Fibroblast of lung (primary cell): ENCODE measurements around the gene GJB4. TPM values are rescaled to one million over a fixed set of nuclear protein-coding genes. Genes with fewer than 3 reads are reported as not detected.
A peak's percentile ranks its signal among the peaks of the same experiment; 100 is the strongest.
"Not testable (repeated sequence)": the region's sequence is repeated elsewhere in the genome, so short reads cannot be mapped to it uniquely, and the experiment has no call there.

Experiments used
- DNase-seq, 2 donors: peaks; one replicate each; pipeline versions ENCODE4 v3.0.0 to v3.0.0-alpha.2; 2010; ENCODE audit warnings: low read depth in 2 of 2
- H2AFZ ChIP-seq: 2 replicates; pipeline ENCODE4 v1.5.1; 2012; ENCODE audit warnings: low read length, control low read depth, inconsistent platforms
- H3K27ac ChIP-seq: 2 replicates; pipeline ENCODE4 v1.5.1; 2011; ENCODE audit warnings: low read length, control low read depth; ENCODE audit not compliant: insufficient read depth
- H3K27me3 ChIP-seq: 2 replicates; pipeline ENCODE4 v1.5.1; 2011; ENCODE audit warnings: mild to moderate bottlenecking, low read length; ENCODE audit not compliant: control insufficient read depth, insufficient read depth
- H3K36me3 ChIP-seq: 2 replicates; pipeline ENCODE4 v1.5.1; 2011; ENCODE audit warnings: low read length; ENCODE audit not compliant: control insufficient read depth, insufficient read depth
- H3K4me1 ChIP-seq: 2 replicates; pipeline ENCODE4 v1.5.1; 2011; ENCODE audit warnings: low read length; ENCODE audit not compliant: control insufficient read depth, insufficient read depth; ENCODE audit errors: extremely low read depth
- H3K4me2 ChIP-seq: 2 replicates; pipeline ENCODE4 v1.5.1; 2011; ENCODE audit warnings: low read length, control low read depth; ENCODE audit not compliant: insufficient read depth; ENCODE audit errors: extremely low read depth
- H3K4me3 ChIP-seq, 4 experiments: fragments of 200-600 bp in 1 of 4; sonication (generic) in 1 of 4; replicated peaks in 1 of 4; 2 replicates each; pipeline ENCODE4 v1.5.1; 2011 to 2016; ENCODE audit warnings: low read length in 4 of 4, low read depth in 3 of 4, mild to moderate bottlenecking in 3 of 4, control low read depth in 2 of 4, inconsistent platforms in 1 of 4, mixed read lengths in 1 of 4; ENCODE audit not compliant: insufficient read depth in 1 of 4; ENCODE audit errors: control extremely low read depth in 1 of 4
- H3K79me2 ChIP-seq: 2 replicates; pipeline ENCODE4 v1.5.1; 2012; ENCODE audit warnings: mild to moderate bottlenecking, low read length, inconsistent platforms; ENCODE audit not compliant: control insufficient read depth, insufficient read depth
- H3K9ac ChIP-seq: 2 replicates; pipeline ENCODE4 v1.5.1; 2011; ENCODE audit warnings: mild to moderate bottlenecking, low read length, control low read depth; ENCODE audit not compliant: insufficient read depth
- H3K9me3 ChIP-seq: 2 replicates; pipeline ENCODE4 v1.5.1; 2012; ENCODE audit warnings: low read depth, low read length; ENCODE audit not compliant: control insufficient read depth, insufficient read depth
- H4K20me1 ChIP-seq: 2 replicates; pipeline ENCODE4 v1.5.1; 2011; ENCODE audit warnings: low read length; ENCODE audit not compliant: control insufficient read depth, insufficient read depth; ENCODE audit errors: extremely low read depth
- EZH2 ChIP-seq: IDR thresholded peaks from 2 replicates; pipeline ENCODE4 v1.5.1; 2012; ENCODE audit warnings: low read length, control low read depth, mild to moderate bottlenecking; ENCODE audit errors: missing control alignments
- polyA plus RNA-seq, 2 donors: library from polyadenylated mRNA; depleted of rRNA in 1 of 2; stranded (reverse) in 1 of 2; unstranded in 1 of 2; fragments of >200 nt; gene quantifications; 2 replicates each; pipeline ENCODE4 v1.2.1, GENCODE V29; 2011 to 2012; ENCODE audit warnings: missing spikeins in 1 of 2
- total RNA-seq: library from RNA; depleted of rRNA; stranded (reverse); fragments of >200 nt; gene quantifications from 2 replicates; pipeline ENCODE4 v1.2.1, GENCODE V29; 2014
- TF ChIP-seq, protein P1 (sequence below), 2 donors: IDR thresholded peaks in 1 of 2; conservative IDR thresholded peaks in 1 of 2; 1 replicate in 1 of 2; 2 replicates in 1 of 2; pipeline ENCODE4 v1.5.1; 2011 to 2012; ENCODE audit warnings: low read length in 2 of 2, control low read depth in 1 of 2, inconsistent platforms in 1 of 2, low read depth in 1 of 2, mild to moderate bottlenecking in 1 of 2

GJB4 gene
- total and polyA plus RNA-seq, 2 donors (not counting 1 experiment from before 2014, with no cell fraction given) = not detected

DNA sequence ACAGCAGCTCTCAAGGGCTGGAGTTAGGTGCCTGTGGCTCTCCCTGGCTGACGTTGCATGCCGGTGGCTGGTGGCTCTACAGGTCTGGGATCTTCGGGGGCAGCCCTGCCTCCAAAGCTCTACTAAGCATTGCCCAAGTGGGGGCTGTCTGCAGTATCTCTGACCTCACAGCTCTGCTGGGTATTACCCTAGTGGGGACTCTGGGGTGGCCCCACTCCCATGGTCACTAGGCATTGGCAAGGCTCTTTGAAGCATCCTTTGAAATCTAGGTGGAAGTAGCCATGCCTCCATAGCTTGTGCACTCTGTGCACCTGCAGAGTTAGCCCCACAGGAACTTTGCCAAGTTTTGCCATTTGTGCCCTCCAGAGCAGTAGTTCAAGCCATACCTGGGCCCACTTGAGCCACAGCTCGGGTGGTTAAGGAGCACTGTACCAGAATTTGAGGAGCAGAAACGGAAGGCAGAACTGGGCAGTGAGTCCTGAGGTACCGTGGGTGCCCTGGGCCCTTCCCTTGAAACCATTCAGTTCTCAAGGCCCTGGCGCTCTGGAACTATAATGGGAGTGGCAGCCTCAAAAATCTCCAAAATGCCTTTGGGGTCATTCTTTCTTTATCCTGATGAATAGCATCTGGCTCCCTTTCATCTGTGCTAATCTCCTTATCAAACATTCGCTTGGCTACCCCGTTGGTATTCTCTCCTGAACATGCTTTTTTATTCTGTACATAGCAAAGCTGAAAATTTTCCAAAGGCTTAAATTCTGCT is 48.7 kb downstream of the GJB4 start:
- Histone ChIP-seq H3K9ac (no peak overlapping the region), H3K4me1 (no peaks in the 10 kb centered on the region), H2AFZ (no peak overlapping the region), H3K27me3 (no peaks in the 10 kb centered on the region), H3K79me2 (no peaks in the 10 kb centered on the region), H3K36me3 (no peaks in the 10 kb centered on the region), H3K27ac (no peak overlapping the region), H3K4me3 (no peak overlapping the region), H3K9me3 (no peaks in the 10 kb centered on the region), H4K20me1 (no peaks in the 10 kb centered on the region), H3K4me2 (no peak overlapping the region)
- TF ChIP-seq, protein P1, sequence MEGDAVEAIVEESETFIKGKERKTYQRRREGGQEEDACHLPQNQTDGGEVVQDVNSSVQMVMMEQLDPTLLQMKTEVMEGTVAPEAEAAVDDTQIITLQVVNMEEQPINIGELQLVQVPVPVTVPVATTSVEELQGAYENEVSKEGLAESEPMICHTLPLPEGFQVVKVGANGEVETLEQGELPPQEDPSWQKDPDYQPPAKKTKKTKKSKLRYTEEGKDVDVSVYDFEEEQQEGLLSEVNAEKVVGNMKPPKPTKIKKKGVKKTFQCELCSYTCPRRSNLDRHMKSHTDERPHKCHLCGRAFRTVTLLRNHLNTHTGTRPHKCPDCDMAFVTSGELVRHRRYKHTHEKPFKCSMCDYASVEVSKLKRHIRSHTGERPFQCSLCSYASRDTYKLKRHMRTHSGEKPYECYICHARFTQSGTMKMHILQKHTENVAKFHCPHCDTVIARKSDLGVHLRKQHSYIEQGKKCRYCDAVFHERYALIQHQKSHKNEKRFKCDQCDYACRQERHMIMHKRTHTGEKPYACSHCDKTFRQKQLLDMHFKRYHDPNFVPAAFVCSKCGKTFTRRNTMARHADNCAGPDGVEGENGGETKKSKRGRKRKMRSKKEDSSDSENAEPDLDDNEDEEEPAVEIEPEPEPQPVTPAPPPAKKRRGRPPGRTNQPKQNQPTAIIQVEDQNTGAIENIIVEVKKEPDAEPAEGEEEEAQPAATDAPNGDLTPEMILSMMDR (conservative IDR thresholded peaks at IDR 0.05 in 1 of 2, IDR thresholded peaks at IDR 0.05 in 1 of 2; ENCODE audit: low read depth in 1 of 2, low read length in 2 of 2) = no peak
- TF ChIP-seq EZH2 = no peak
- DNase-seq = peak in 1 of 2 donors; percentile 38

DNA sequence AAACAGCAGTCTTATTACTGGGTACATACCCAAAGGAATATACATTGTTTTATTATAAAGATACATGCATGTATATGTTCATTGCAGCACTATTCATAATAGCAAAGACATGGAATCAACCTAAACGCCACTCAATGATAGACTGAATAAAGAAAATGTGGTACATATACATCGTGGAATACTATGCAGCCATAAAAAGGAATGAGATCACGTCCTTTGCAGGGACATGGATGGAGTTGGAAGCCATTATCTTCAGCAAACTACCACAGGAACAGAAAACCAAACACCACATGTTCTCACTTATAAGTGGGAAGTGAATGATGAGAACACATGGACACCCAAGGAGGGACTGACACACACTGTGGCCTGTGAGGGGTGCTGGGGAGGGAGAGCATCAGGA is 51.2 kb downstream of the GJB4 start:
- not testable (repeated sequence) for H3K79me2 ChIP-seq, H3K9me3 ChIP-seq, H2AFZ ChIP-seq, H3K27me3 ChIP-seq, DNase-seq, H3K4me2 ChIP-seq, H4K20me1 ChIP-seq, H3K27ac ChIP-seq, H3K4me3 ChIP-seq, H3K4me1 ChIP-seq, H3K36me3 ChIP-seq, H3K9ac ChIP-seq

Other genes starting within 250 kb of the GJB4 start
- not detected in 2 replicates for gene GJB5, start 4.7 kb upstream of the GJB4 start, total RNA-seq
- not detected in 2 replicates for gene GJB5, start 4.7 kb upstream of the GJB4 start, polyA plus RNA-seq
- not detected in 2 replicates for gene GJB3, start 21.5 kb downstream of the GJB4 start, total RNA-seq
- not detected in 2 replicates for gene GJB3, start 21.5 kb downstream of the GJB4 start, polyA plus RNA-seq
- not detected in 2 replicates for gene GJA4, start 33.3 kb downstream of the GJB4 start, total RNA-seq
- not detected in 2 replicates for gene GJA4, start 33.3 kb downstream of the GJB4 start, polyA plus RNA-seq
- gene SMIM12, start 100.0 kb downstream of the GJB4 start, total RNA-seq = 14.4 and 18.2 TPM in 2 replicates
- gene SMIM12, start 100.0 kb downstream of the GJB4 start, polyA plus RNA-seq = 59.7 and 66.0 TPM in 2 replicates
- gene DLGAP3, start 169.9 kb downstream of the GJB4 start, total RNA-seq = not detected in 2 replicates
- gene DLGAP3, start 169.9 kb downstream of the GJB4 start, polyA plus RNA-seq = 0.02 TPM in 1 of 2 replicates, not detected in the other
- gene TMEM35B, start 225.6 kb downstream of the GJB4 start, total RNA-seq = 31.3 and 36.0 TPM in 2 replicates
- gene TMEM35B, start 225.6 kb downstream of the GJB4 start, polyA plus RNA-seq = 33.1 and 45.0 TPM in 2 replicates